K562 treated with DMSO at 1 percent for 4 hours (cell line): ENCODE data around the gene LCN15. TPM values are rescaled to one million over a fixed set of nuclear protein-coding genes. Genes with fewer than 3 reads are reported as not detected.

Experiments used
- total RNA-seq: library from RNA; unstranded; fragments of 300-600 nt; gene quantifications from 2 replicates; pipeline ENCODE4 v1.2.3, GENCODE V29; 2022; ENCODE audit not compliant: insufficient read depth

LCN15 gene, protein sequence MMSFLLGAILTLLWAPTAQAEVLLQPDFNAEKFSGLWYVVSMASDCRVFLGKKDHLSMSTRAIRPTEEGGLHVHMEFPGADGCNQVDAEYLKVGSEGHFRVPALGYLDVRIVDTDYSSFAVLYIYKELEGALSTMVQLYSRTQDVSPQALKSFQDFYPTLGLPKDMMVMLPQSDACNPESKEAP
- not detected in 2 replicates for total RNA-seq

DNA sequence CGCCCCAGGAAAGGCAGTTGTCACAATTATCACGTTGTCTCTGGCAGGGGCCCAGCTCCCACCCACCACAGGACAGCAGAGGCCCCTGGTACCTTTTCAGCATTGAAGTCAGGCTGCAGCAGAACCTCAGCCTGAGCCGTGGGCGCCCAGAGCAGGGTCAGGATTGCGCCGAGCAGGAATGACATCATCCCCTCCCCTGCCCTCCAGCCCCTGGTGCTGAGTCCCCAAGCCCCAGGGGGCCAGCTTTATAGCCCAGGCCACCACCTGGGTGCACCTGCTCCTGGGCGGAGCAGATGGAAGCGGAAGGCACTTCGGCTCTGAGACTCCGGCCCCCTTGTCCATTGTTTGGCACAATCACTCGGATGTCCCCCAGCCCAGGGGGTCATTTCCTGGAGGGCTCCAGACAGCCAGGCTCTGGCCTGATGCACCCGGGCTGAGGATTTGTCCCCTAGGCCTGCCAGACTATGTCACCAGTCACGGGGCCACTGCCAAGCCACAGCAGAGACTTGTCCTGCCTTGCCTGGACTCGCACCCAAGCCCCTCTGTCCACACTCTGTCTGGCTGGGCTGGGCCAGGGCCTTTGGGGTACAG, at the start of gene LCN15:
Gene LCN15, minus strand, starts transcription at position 218 of the 591 bp plus-strand sequence. Its CDS starts 30 bp downstream, at position 188.

DNA sequence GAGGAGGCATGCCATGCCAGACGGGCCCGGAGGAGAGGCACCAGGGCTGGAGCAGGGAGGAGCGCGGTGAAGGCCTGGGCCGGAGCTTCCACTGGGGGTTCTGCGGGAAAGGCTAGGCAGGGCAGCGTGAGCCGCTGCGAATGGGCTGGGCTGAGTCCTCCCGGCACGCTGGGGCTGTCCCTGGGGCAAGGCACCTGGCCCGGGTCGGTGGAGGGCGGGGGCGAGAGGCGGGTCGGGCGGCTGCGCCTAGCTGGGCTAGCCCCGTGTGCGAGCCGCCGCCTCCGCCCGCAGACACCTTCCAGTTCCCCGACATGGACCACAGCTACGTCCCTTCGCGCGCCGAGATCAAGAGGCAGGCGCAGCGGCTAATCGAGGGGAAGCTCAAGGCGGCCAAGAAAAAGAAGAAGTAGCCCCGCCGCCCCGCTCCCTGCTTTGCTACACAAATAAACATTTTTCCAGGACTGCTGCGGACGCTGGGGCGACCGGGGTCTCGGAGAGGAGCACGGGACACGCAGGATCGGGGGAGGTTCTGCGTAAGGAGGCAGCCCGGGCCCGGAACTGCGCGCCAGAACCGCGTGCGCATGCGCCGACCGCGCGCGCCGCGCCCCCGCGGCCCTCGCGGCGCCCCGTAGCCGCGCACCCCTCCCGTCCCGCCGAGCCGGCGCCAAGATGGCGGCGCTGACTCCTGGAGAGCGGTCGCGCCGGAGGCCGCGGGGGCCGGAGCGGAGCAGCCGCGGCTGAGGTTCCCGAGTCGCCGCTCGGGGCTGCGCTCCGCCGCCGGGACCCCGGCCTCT, 43.2 kb upstream of the LCN15 start, which contains the start of gene RABL6:
Gene RABL6, plus strand, starts transcription at position 668 of the 794 bp plus-strand sequence. CDS start 249 bp downstream, outside the sequence.

DNA sequence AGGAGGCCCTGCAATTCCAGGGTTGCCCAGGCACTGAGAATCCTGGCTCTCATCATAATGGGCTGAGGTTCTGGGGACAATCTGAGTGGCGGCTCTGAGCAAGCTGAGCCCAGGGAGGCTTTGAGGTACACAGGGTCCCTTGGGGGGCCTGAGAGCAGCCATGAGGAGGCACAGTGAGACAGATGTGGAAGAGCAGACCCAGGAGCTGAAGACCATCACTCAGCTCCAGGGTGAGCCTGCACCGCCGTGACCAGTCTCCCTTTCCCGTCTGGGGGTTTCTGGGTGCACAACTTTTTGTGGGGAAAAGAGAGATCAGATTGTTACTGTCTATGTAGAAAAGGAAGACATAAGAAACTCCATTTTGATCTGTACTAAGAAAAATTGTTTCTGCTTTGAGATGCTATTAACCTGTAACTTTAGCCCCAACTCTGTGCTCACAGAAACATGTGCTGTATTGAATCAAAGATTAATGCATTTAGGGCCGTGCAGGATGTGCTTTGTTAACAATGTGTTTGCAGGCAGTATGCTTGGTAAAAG, 32.0 kb upstream of the LCN15 start, which contains the start of gene CCDC183:
Gene CCDC183, plus strand, starts transcription at position 101 of the 537 bp plus-strand sequence. Its CDS starts 60 bp downstream, at position 161.

DNA sequence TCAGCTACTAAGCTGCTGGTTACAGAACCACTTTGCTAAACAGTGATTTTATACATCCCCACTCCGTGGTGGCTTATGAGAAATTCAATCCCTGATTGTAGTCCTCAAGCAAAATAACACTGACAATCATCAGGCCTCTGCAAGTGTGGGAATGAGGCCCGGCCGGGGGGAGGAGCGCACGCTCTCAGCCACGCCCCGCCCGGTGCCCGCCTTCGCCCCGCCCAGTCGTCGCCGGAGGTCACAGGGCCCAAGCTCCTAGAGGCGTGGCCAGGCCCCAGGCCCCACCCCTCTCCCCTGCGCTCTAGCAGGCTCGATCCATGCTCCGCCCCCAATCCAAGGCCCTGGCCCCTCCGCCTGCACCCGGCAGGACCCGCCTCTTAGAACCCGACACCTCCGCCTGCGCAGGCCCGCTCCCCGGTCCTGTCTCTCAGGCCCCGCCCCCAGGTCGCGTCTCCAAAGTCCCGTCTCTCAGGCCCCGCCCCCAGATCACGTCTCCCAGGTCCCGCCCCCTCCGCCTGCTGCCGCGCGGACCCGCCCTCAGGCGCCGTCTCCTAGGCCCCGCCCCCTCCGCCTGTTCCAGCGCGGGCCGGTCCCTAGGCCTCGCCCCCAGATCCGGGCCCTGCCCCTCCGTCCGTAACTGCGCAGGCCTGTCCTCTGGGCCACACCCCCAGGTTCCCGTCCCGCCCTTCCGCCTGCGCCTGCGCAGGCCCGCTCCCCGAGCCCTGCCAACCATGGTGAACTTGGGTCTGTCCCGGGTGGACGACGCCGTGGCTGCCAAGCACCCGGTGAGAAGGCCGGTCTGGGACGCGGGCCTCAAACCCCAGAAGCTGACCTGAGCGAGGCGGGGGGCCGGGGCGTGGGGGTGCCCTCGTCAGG, 26.6 kb upstream of the LCN15 start, which contains the start of gene TMEM141:
Gene TMEM141, plus strand, starts transcription at position 705 of the 876 bp plus-strand sequence. Its CDS starts 27 bp downstream, at position 732.

DNA sequence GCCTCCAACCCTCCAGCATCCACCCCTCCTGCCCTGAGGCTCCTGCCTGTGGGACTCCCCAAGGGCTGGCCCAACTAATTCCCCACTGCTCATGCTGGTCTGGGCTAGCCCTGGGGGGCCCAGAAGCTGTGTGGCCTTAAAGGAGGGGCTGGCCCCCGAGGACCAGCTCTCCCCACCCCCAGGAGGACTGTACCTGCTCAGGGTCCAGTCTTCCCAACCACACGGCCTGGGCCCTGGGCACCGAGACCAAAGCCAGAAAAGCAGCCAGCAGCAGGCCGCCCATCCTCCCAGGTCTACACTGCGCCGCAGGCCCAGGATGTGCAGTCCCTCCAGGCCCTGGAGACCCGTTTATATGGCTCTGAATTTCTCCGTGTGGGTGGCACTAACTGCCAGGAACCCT, 16.1 kb downstream of the LCN15 start, which contains the start of gene LCN6:
Gene LCN6, minus strand, starts transcription at position 325 of the 400 bp plus-strand sequence. Its CDS starts 42 bp downstream, at position 283.

DNA sequence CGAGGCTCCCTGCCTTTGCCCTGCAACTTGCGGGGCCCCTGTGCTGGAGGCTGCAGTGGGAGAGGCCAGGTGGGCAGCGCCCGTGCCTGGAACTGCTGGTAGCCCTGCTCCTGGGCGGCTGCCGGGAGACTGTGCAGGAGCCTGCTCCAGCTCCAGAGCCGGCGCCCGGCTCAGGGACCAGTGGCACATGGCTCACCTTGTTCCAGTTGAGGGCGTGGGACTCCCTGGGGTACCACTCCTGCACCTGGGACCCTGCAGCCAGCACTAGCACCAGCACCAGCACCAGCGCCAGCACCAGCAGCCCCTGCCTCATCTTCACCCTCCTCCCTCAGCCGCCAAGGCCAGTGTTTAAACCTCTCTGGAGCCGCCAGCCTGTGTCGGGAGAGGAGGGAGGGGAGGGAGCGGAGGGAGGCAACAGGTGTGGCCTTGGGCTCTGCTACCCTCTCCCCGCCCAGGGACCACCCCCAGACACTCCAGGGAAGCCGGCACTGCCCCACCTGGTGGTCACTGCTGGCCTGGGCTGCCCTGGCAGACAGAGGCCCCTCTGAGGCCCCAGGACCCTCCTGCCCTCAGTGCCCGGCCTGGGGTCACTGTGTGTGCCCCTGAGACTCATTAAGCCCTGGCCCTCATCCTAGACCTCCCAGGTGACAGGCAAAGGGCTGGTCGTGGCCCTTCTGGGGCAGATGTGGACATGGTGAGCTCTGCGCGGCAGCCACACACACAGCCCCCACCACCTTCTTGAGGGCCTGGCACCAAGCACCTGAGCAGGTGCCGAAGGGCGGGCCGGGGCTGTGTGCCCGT, 21.5 kb downstream of the LCN15 start, which contains the start of gene LCN10:
Gene LCN10, minus strand, starts transcription at position 350 of the 801 bp plus-strand sequence. Its CDS starts 37 bp downstream, at position 313.

DNA sequence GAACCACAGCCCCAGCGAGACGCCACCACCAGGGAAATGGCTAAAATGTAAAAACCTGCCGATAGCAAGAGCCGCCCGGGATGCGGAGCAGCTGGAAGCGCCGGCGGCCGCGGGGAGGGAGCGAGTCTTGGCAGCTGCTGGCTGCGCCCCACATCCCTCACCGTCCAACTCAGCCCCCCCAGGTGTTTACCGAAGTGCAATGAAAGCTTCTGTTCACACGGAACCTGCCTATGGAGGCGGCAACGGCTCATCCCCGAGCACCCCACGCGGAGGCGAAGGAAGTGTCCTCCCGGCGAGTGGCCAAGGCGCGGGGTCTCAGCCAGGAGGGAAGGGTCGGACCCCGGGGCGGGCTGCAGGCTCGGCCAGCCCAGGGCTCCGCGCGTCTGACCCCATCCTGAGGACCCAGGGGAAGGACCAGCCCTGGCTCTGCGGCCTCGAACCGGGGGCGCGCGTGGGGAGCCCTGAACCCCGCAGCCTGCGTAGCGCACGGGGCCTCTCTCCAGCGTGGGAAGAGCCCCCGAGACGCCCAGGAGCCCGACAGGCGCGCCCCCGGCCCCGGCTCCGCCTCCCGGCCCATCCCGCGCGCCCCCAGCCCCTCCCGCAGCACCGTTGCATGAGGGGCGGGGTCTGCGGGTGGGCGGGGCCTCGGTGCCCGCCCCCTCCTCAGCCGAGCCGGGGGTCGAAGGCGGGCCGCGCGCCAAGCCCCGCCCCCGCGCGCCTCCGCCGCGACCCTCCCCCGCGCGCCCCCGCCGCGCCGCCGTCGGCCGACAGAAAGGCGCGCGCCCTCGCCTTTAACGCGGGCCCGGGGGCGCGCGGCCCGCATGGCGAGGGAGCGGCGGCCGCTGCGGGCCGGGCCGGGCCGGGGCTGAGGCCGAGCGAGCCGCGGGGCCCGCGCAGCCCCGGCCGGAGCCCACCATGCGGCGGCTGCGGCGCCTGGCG, 52.3 kb downstream of the LCN15 start, which contains the start of gene DIPK1B:
Gene DIPK1B, plus strand, starts transcription at position 822 of the 939 bp plus-strand sequence. Its CDS starts 94 bp downstream, at position 916.

Other genes starting within 250 kb of the LCN15 start
- 14.8 and 20.5 TPM in 2 replicates for gene NOTCH1, start 218.5 kb downstream of the LCN15 start, total RNA-seq
- 61.4 and 63.1 TPM in 2 replicates for gene EGFL7, start 101.6 kb downstream of the LCN15 start, total RNA-seq
- 65.7 and 76.1 TPM in 2 replicates for gene AGPAT2, start 77.1 kb downstream of the LCN15 start, total RNA-seq
- 17.3 and 25.7 TPM in 2 replicates for gene DIPK1B, start 51.9 kb downstream of the LCN15 start, total RNA-seq
- not detected in 2 replicates for gene LCN10, start 21.6 kb downstream of the LCN15 start, total RNA-seq
- not detected in 2 replicates for gene LCN6, start 16.0 kb downstream of the LCN15 start, total RNA-seq
- gene LCN8, start 6.3 kb downstream of the LCN15 start, total RNA-seq = not detected in 2 replicates
- gene TMEM141, start 26.8 kb upstream of the LCN15 start, total RNA-seq = 67.9 and 75.8 TPM in 2 replicates
- gene CCDC183, start 31.8 kb upstream of the LCN15 start, total RNA-seq = 0.75 and 2.6 TPM in 2 replicates
- 163 and 183 TPM in 2 replicates for gene RABL6, start 43.4 kb upstream of the LCN15 start, total RNA-seq
- 9.6 and 13.9 TPM in 2 replicates for gene AJM1, start 78.0 kb upstream of the LCN15 start, total RNA-seq
- 165 and 171 TPM in 2 replicates for gene PHPT1, start 84.9 kb upstream of the LCN15 start, total RNA-seq
- gene MAMDC4, start 87.8 kb upstream of the LCN15 start, total RNA-seq = 4.1 and 4.7 TPM in 2 replicates
- 705 and 763 TPM in 2 replicates for gene EDF1, start 101.8 kb upstream of the LCN15 start, total RNA-seq
- 23.8 and 25.2 TPM in 2 replicates for gene TRAF2, start 122.0 kb upstream of the LCN15 start, total RNA-seq
- gene FBXW5, start 180.2 kb upstream of the LCN15 start, total RNA-seq = 148 and 151 TPM in 2 replicates
- not detected in 2 replicates for gene C8G, start 180.7 kb upstream of the LCN15 start, total RNA-seq
- gene LCN12, start 187.8 kb upstream of the LCN15 start, total RNA-seq = not detected in 2 replicates
- gene PTGDS, start 213.0 kb upstream of the LCN15 start, total RNA-seq = 6.1 and 15.4 TPM in 2 replicates
- gene LCNL1, start 218.5 kb upstream of the LCN15 start, total RNA-seq = not detected in 2 replicates
- 89.0 and 89.2 TPM in 2 replicates for gene PAXX, start 227.9 kb upstream of the LCN15 start, total RNA-seq
- gene CLIC3, start 232.1 kb upstream of the LCN15 start, total RNA-seq = 2.0 TPM in 1 of 2 replicates, not detected in the other